Measurements from ENCODE around the gene MERTK. TPM values are rescaled to one million over a fixed set of nuclear protein-coding genes. Genes with fewer than 3 reads are reported as not detected.

The MERTK gene
- total and polyA plus RNA-seq, 9 donors: 8.3 to 21.9 (median 13.7) TPM

- H3K4me1 ChIP-seq (ENCODE audit: insufficient read depth): peaks cover 4% of the 10 kb centered on the region
- no peaks in the 10 kb centered on the region for H3K36me3 ChIP-seq
- 76 to 91% (median 88%) methylated on average over 1 of the region's 1 CpG for WGBS, 3 donors
- H3K4me3 ChIP-seq: no peak overlapping the region
- no peaks in the 10 kb centered on the region for H3K27me3 ChIP-seq
- intact Hi-C loops (cut with DNase I): no loop called here
- no peak overlapping the region for H3K27ac ChIP-seq
- no peaks in the 10 kb centered on the region for H3K9me3 ChIP-seq
- no peak for TF ChIP-seq POLR2A (IDR thresholded peaks at IDR 0.05)
- TF ChIP-seq CTCF (IDR thresholded peaks at IDR 0.05): no peak
- no peak for TF ChIP-seq EP300 (IDR thresholded peaks at IDR 0.05)
- no peak for DNase-seq
Observed at GRCh38 chr2:111970453-111970852, 72.0 kb downstream of the MERTK start.

GRCh38 chr2:111972955-111973565 is 74.7 kb downstream of the MERTK start:
- Histone ChIP-seq H3K36me3 (no peaks in the 10 kb centered on the region), H3K9me3 (no peaks in the 10 kb centered on the region), H3K4me3 (no peak overlapping the region), H3K4me1 (ENCODE audit: insufficient read depth) (peaks cover 4% of the 10 kb centered on the region), H3K27ac (no peak overlapping the region), H3K27me3 (no peaks in the 10 kb centered on the region)
- no peak for TF ChIP-seq POLR2A (IDR thresholded peaks at IDR 0.05)
- no peak for TF ChIP-seq EP300 (IDR thresholded peaks at IDR 0.05)
- TF ChIP-seq CTCF (IDR thresholded peaks at IDR 0.05): no peak
- intact Hi-C loops (cut with DNase I): no loop called here
- WGBS, 3 donors: 66 to 73% (median 69%) methylated on average over 8 of the region's 8 CpGs
- no peak for DNase-seq

- DNase-seq: no peak
- TF ChIP-seq CTCF (IDR thresholded peaks at IDR 0.05) (no peak), EP300 (IDR thresholded peaks at IDR 0.05) (no peak), POLR2A (IDR thresholded peaks at IDR 0.05) (no peak)
- intact Hi-C loops (cut with DNase I): no loop called here
- Histone ChIP-seq H3K36me3 (no peaks in the 10 kb centered on the region), H3K4me1 (ENCODE audit: insufficient read depth) (peaks cover 4% of the 10 kb centered on the region), H3K27ac (no peak overlapping the region), H3K4me3 (no peak overlapping the region), H3K9me3 (no peaks in the 10 kb centered on the region), H3K27me3 (no peaks in the 10 kb centered on the region)
- WGBS, 3 donors: 87 to 96% (median 89%) methylated on average over 4 of the region's 4 CpGs
Observed at GRCh38 chr2:111973701-111974100, 75.3 kb downstream of the MERTK start.

- WGBS, 3 donors: 77 to 83% (median 81%) methylated on average over 11 of the region's 11 CpGs
- intact Hi-C loops (cut with DNase I): no loop called here
- no peaks in the 10 kb centered on the region for H3K27me3 ChIP-seq
- H3K27ac ChIP-seq: no peak overlapping the region
- H3K4me1 ChIP-seq (ENCODE audit: insufficient read depth): peaks cover 4% of the 10 kb centered on the region
- TF ChIP-seq CTCF (IDR thresholded peaks at IDR 0.05): no peak
- no peak for TF ChIP-seq POLR2A (IDR thresholded peaks at IDR 0.05)
- TF ChIP-seq EP300 (IDR thresholded peaks at IDR 0.05): no peak
- H3K36me3 ChIP-seq: no peaks in the 10 kb centered on the region
- H3K9me3 ChIP-seq: no peaks in the 10 kb centered on the region
- H3K4me3 ChIP-seq: no peak overlapping the region
- DNase-seq: no peak
Observed at GRCh38 chr2:111975053-111975552, 76.7 kb downstream of the MERTK start.

Measured in ovary (tissue), 9 donors.